Testis (tissue), 2 donors: ENCODE data around the gene MOV10L1.

Experiments used
- POLR2A ChIP-seq: fragments of 450-650 bp; IDR thresholded peaks from one replicate; pipeline ENCODE4 v1.6.1; 2017; ENCODE audit warnings: antibody characterized with exemption, mild to moderate bottlenecking, moderate library complexity
- TF ChIP-seq, protein P1 (sequence below), 3 experiments: fragments of 450-650 bp in 2 of 3; fragments of 200-600 bp in 1 of 3; sonication (generic) in 1 of 3; IDR thresholded peaks; one replicate each; pipeline ENCODE4 v1.5.1; 2016 to 2019; ENCODE audit warnings: antibody characterized with exemption in 3 of 3, mild to moderate bottlenecking in 2 of 3, moderate library complexity in 1 of 3

DNA sequence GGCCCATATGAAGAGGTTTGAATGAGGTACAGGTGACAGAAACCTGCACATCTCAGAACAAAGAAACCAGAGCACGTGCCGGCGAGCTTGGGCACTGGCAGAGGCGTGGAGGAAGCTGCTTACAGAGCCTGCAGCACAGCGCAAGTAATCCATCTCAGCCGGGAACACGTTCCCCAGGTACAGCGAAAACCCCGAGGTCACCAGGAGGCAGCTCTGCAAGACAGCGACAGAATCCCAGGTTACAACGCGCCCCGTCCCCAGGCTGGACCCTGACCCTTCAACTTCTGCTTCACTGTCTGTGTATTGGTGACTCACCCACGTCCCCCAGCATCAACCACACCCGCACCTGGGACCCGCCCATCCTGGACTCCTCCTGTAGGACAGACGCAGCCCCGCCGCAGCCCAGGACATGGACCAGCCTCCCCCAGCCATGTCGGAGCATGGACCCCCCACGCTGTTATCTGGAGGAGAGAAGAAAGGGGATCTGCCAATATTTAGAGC is 6.8 kb upstream of the MOV10L1 start:
- TF ChIP-seq, protein P1, sequence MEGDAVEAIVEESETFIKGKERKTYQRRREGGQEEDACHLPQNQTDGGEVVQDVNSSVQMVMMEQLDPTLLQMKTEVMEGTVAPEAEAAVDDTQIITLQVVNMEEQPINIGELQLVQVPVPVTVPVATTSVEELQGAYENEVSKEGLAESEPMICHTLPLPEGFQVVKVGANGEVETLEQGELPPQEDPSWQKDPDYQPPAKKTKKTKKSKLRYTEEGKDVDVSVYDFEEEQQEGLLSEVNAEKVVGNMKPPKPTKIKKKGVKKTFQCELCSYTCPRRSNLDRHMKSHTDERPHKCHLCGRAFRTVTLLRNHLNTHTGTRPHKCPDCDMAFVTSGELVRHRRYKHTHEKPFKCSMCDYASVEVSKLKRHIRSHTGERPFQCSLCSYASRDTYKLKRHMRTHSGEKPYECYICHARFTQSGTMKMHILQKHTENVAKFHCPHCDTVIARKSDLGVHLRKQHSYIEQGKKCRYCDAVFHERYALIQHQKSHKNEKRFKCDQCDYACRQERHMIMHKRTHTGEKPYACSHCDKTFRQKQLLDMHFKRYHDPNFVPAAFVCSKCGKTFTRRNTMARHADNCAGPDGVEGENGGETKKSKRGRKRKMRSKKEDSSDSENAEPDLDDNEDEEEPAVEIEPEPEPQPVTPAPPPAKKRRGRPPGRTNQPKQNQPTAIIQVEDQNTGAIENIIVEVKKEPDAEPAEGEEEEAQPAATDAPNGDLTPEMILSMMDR (IDR thresholded peaks at IDR 0.05): no peak
- TF ChIP-seq POLR2A: no peak
